ENCODE results near the gene FAM78B. TPM values are rescaled to one million over a fixed set of nuclear protein-coding genes. Genes with fewer than 3 reads are reported as not detected.

Gene FAM78B
- polyA plus RNA-seq (ENCODE audit: insufficient read length in 3 of 3) = 1 to 10 TPM; 1.2 to 2.7 (median 1.2) TPM
- long read RNA-seq, donor 1, partial matches to known transcripts = 0 of 1 reads
- long read RNA-seq, donor 1, other reads (novel, unspliced or antisense) = 0 of 1 reads
- long read RNA-seq, donor 2 = 0 reads
- long read RNA-seq, donor 3 = 0 reads
- long read RNA-seq, donor 4 = 0 reads
- long read RNA-seq, donor 5 = 0 reads
- long read RNA-seq, donor 6, partial matches to known transcripts = 0 of 2 reads
- long read RNA-seq, donor 6, other reads (novel, unspliced or antisense) = 0 of 2 reads
- long read RNA-seq, donor 7 = 0 reads
- long read RNA-seq, donor 8 = 0 reads
- long read RNA-seq, donor 9, partial matches to known transcripts = 0 of 1 reads
- long read RNA-seq, donor 9, other reads (novel, unspliced or antisense) = 0 of 1 reads
- long read RNA-seq, donor 10 = 0 reads
- long read RNA-seq, donor 11, partial matches to known transcripts = 0 of 1 reads
- long read RNA-seq, donor 11, other reads (novel, unspliced or antisense) = 0 of 1 reads
- long read RNA-seq, donor 12 = 0 reads
- long read RNA-seq, donor 13 = 0 reads
- long read RNA-seq, donor 14 = 0 reads
- long read RNA-seq, donor 15 = 0 reads
- long read RNA-seq, donor 16 = 0 reads

GRCh38 chr1:166166698-166167571, at the start of gene FAM78B:
FAM78B (minus strand) TSS chr1:166167001; CDS start chr1:166166248, 753 bp downstream.
- DNase-seq = peak; percentile 73

- DNase-seq = no peak
Measured at GRCh38 chr1:166202546-166202945, 35.7 kb upstream of the FAM78B start.

- no peak for DNase-seq
Measured at GRCh38 chr1:166200743-166201142, 33.9 kb upstream of the FAM78B start.

GRCh38 chr1:166197597-166197996, 30.8 kb upstream of the FAM78B start:
- no peak for DNase-seq

- DNase-seq = no peak
Measured at GRCh38 chr1:166197141-166197540, 30.3 kb upstream of the FAM78B start.

GRCh38 chr1:166193057-166193698, 26.4 kb upstream of the FAM78B start:
- peak; percentile 11 for DNase-seq

- DNase-seq = no peak
Measured at GRCh38 chr1:166190400-166190799, 23.6 kb upstream of the FAM78B start.

GRCh38 chr1:166189126-166189525, 22.3 kb upstream of the FAM78B start:
- no peak for DNase-seq

GRCh38 chr1:166185526-166185925, 18.7 kb upstream of the FAM78B start:
- no peak for DNase-seq

GRCh38 chr1:166184897-166185296, 18.1 kb upstream of the FAM78B start:
- DNase-seq = no peak

GRCh38 chr1:166184012-166184411, 17.2 kb upstream of the FAM78B start:
- DNase-seq = no peak

- no peak for DNase-seq
Measured at GRCh38 chr1:166182281-166182680, 15.5 kb upstream of the FAM78B start.

- no peak for DNase-seq
Measured at GRCh38 chr1:166176416-166176815, 9.6 kb upstream of the FAM78B start.

- DNase-seq = no peak
Measured at GRCh38 chr1:166175032-166175431, 8.2 kb upstream of the FAM78B start.

GRCh38 chr1:166174108-166174507, 7.3 kb upstream of the FAM78B start:
- no peak for DNase-seq

GRCh38 chr1:166172106-166172505, 5.3 kb upstream of the FAM78B start:
- DNase-seq = no peak

GRCh38 chr1:166170726-166171125, 3.9 kb upstream of the FAM78B start:
- no peak for DNase-seq

GRCh38 chr1:166170075-166170474, 3.3 kb upstream of the FAM78B start:
- no peak for DNase-seq

GRCh38 chr1:166169182-166169581, 2.4 kb upstream of the FAM78B start:
- DNase-seq = no peak

- DNase-seq = no peak
Measured at GRCh38 chr1:166167572-166167925, 748 bp upstream of the FAM78B start.

- no peak for DNase-seq
Measured at GRCh38 chr1:166166329-166166697, 488 bp downstream of the FAM78B start.
